Endothelial cell of umbilical vein (primary cell): ENCODE results near the gene FOXK1.

Source experiments
- CTCF ChIP-seq, 2 donors: IDR thresholded peaks; 1 replicate in 1 of 2; 2 replicates in 1 of 2; pipeline ENCODE4 v1.5.1; 2011; ENCODE audit warnings: low read length in 2 of 2, mild to moderate bottlenecking in 2 of 2, moderate library complexity in 2 of 2, control low read depth in 1 of 2, inconsistent platforms in 1 of 2, low read depth in 1 of 2; ENCODE audit not compliant: insufficient read depth in 1 of 2; ENCODE audit errors: extremely low read depth in 1 of 2
- FOS ChIP-seq: IDR thresholded peaks from 2 replicates; pipeline ENCODE4 v1.6.1; 2011; ENCODE audit warnings: mild to moderate bottlenecking, low read length, moderate library complexity, borderline replicate concordance; ENCODE audit not compliant: insufficient read depth
- MYC ChIP-seq: IDR thresholded peaks from one replicate; pipeline ENCODE4 v1.6.1; 2011; ENCODE audit warnings: mild to moderate bottlenecking, low read depth, low read length
- POLR2A ChIP-seq: IDR thresholded peaks from 2 replicates; pipeline ENCODE4 v1.6.1; 2012; ENCODE audit warnings: low read depth, mild to moderate bottlenecking, control low read depth, low read length

- TF ChIP-seq FOS: no peak
- TF ChIP-seq CTCF (IDR thresholded peaks at IDR 0.05; ENCODE audit: extremely low read depth in 1 of 2, insufficient read depth in 1 of 2, low read depth in 1 of 2, low read length in 2 of 2): no peak
- no peak for TF ChIP-seq MYC
- no peak for TF ChIP-seq POLR2A
Measured at GRCh38 chr7:4820405-4820966, 138.4 kb downstream of the FOXK1 start.
